ENCODE data around the gene DUSP16.
"Not testable (repeated sequence)": the region's sequence is repeated elsewhere in the genome, so short reads cannot be mapped to it uniquely, and the experiment has no call there.

Gene DUSP16

GRCh38 chr12:12588436-12588835 lies 25.8 kb upstream of the DUSP16 start:
- H3K4me3 ChIP-seq (ENCODE audit: insufficient read depth in 1 of 2, low read depth in 1 of 2, low read length in 2 of 2); H3K23ac ChIP-seq (ENCODE audit: low read length in 2 of 2); H2BK120ac ChIP-seq (ENCODE audit: low read depth, low read length); H3K4me2 ChIP-seq (ENCODE audit: low read length, poor library complexity, severe bottlenecking); H2BK15ac ChIP-seq (ENCODE audit: low read depth, poor library complexity, severe bottlenecking); H3K36me3 ChIP-seq (ENCODE audit: control insufficient read depth in 1 of 2, insufficient read depth in 2 of 2, low read depth in 1 of 2, low read length in 2 of 2); H3K27ac ChIP-seq (ENCODE audit: low read length, poor library complexity, severe bottlenecking); H2AFZ ChIP-seq (ENCODE audit: low read depth, low read length); H3K79me1 ChIP-seq (replicated peaks; ENCODE audit: low read length, poor library complexity, severe bottlenecking); H4K91ac ChIP-seq (ENCODE audit: low read length); H3K9ac ChIP-seq (ENCODE audit: low read length); H2BK12ac ChIP-seq (ENCODE audit: low read length in 2 of 2); H3K9me3 ChIP-seq (ENCODE audit: control insufficient read depth, low read length); H3K14ac ChIP-seq (ENCODE audit: low read length in 2 of 2); H3K4ac ChIP-seq (ENCODE audit: low read depth in 1 of 2, low read length in 2 of 2); H2BK5ac ChIP-seq (ENCODE audit: low read depth, low read length, poor library complexity, severe bottlenecking); H4K8ac ChIP-seq (ENCODE audit: low read length); H3K18ac ChIP-seq (ENCODE audit: low read depth in 1 of 2, low read length in 2 of 2); DNase-seq; H3K4me1 ChIP-seq (ENCODE audit: control insufficient read depth, insufficient read depth, low read depth, low read length); H2AK5ac ChIP-seq (ENCODE audit: low read length, severe bottlenecking): not testable (repeated sequence)
- H3K27me3 ChIP-seq (ENCODE audit: control insufficient read depth in 1 of 2, insufficient read depth in 1 of 2, low read length in 2 of 2) = peaks cover 6 to 10% of the 10 kb centered on the region in 2 experiments
- 100% methylated on average over 1 of the region's 3 CpGs for WGBS

DNA sequence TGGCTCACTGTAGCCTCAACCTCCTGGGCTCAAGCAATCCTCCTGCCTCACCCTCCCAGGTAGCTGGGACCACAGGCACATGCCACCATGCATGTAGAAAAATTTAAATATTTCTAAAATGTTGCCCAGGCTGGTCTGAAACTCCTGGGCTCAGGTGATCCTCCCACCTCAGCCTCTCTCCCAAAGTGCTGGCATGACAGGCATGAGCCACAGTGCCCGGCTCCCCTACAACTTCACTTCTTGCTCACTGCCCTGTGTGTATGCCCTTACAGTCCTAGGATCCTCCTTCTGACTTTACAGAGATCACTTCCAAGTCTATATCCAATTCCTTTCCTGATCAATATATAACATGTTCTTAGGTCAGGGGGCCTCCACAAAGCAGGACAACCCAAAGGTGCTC lies 25.2 kb upstream of the DUSP16 start:
- Histone ChIP-seq H2AFZ (ENCODE audit: low read depth, low read length) (no peak overlapping the region), H3K27ac (ENCODE audit: low read length, poor library complexity, severe bottlenecking) (no peak overlapping the region), H3K4me2 (ENCODE audit: low read length, poor library complexity, severe bottlenecking) (no peak overlapping the region), H2AK5ac (ENCODE audit: low read length, severe bottlenecking) (no peak overlapping the region), H2BK12ac (ENCODE audit: low read length in 2 of 2) (no peak overlapping the region), H3K27me3 (ENCODE audit: control insufficient read depth in 1 of 2, insufficient read depth in 1 of 2, low read length in 2 of 2) (peaks cover 6 to 10% of the 10 kb centered on the region in 2 experiments), H3K79me1 (replicated peaks; ENCODE audit: low read length, poor library complexity, severe bottlenecking) (no peaks in the 10 kb centered on the region), H3K9ac (ENCODE audit: low read length) (no peak overlapping the region), H4K8ac (ENCODE audit: low read length) (no peak overlapping the region), H3K4me3 (ENCODE audit: insufficient read depth in 1 of 2, low read depth in 1 of 2, low read length in 2 of 2) (no peak overlapping the region), H3K4me1 (ENCODE audit: control insufficient read depth, insufficient read depth, low read depth, low read length) (no peaks in the 10 kb centered on the region), H3K9me3 (ENCODE audit: control insufficient read depth, low read length) (no peaks in the 10 kb centered on the region), H4K91ac (ENCODE audit: low read length) (no peak overlapping the region), H3K14ac (ENCODE audit: low read length in 2 of 2) (no peak overlapping the region), H3K4ac (ENCODE audit: low read depth in 1 of 2, low read length in 2 of 2) (no peak overlapping the region), H2BK15ac (ENCODE audit: low read depth, poor library complexity, severe bottlenecking) (no peak overlapping the region), H2BK5ac (ENCODE audit: low read depth, low read length, poor library complexity, severe bottlenecking) (no peak overlapping the region), H3K36me3 (ENCODE audit: control insufficient read depth in 1 of 2, insufficient read depth in 2 of 2, low read depth in 1 of 2, low read length in 2 of 2) (no peaks in the 10 kb centered on the region), H2BK120ac (ENCODE audit: low read depth, low read length) (no peak overlapping the region), H3K23ac (ENCODE audit: low read length in 2 of 2) (no peak overlapping the region), H3K18ac (ENCODE audit: low read depth in 1 of 2, low read length in 2 of 2) (no peak overlapping the region)
- no peak for DNase-seq
- 100% methylated on average over 1 of the region's 1 CpG for WGBS

DNA sequence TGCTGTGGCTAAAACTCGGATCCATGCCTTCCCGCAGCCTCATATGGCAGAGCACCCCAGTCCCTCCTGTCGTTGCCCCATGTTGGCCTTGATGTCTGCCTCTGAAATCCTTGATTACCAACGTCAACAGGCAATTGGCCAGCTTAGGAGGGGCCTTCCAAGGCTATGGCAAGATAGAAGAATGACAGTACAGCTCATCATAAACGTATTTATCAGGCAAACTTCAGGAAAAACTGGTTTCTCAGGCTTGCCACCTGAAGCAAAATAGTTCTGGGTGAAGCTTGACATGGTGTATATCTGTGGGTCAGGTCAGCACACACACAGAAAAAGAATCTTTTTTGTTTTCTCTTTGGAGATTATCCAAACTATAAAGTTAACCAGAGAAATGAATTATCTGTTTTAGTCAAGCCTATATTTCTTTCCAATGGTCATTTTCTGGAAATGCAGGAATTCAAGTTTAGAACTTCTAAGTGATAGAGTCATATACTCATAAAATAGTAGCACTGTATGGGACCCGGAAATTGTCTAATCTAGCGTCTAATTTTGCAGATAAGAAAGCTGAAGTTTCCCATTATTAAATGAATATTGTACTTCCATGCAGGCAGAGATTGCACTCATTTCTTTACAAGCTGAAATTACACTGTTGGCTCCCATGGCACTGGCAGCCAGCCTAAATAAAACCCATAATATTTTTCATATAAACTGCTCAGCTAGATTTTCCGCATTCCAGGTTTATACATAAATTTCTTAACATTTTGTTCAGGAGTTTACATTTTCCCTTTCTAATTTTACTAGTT lies 24.4 kb upstream of the DUSP16 start:
- Histone ChIP-seq H3K27ac (ENCODE audit: low read length, poor library complexity, severe bottlenecking) (no peak overlapping the region), H3K9me3 (ENCODE audit: control insufficient read depth, low read length) (no peaks in the 10 kb centered on the region), H2BK120ac (ENCODE audit: low read depth, low read length) (no peak overlapping the region), H3K4me3 (ENCODE audit: insufficient read depth in 1 of 2, low read depth in 1 of 2, low read length in 2 of 2) (no peak overlapping the region), H3K36me3 (ENCODE audit: control insufficient read depth in 1 of 2, insufficient read depth in 2 of 2, low read depth in 1 of 2, low read length in 2 of 2) (no peaks in the 10 kb centered on the region), H2BK12ac (ENCODE audit: low read length in 2 of 2) (no peak overlapping the region), H3K79me1 (replicated peaks; ENCODE audit: low read length, poor library complexity, severe bottlenecking) (no peaks in the 10 kb centered on the region), H2BK5ac (ENCODE audit: low read depth, low read length, poor library complexity, severe bottlenecking) (no peak overlapping the region), H4K8ac (ENCODE audit: low read length) (no peak overlapping the region), H3K18ac (ENCODE audit: low read depth in 1 of 2, low read length in 2 of 2) (no peak overlapping the region), H3K27me3 (ENCODE audit: control insufficient read depth in 1 of 2, insufficient read depth in 1 of 2, low read length in 2 of 2) (peaks cover 6 to 10% of the 10 kb centered on the region in 2 experiments), H3K23ac (ENCODE audit: low read length in 2 of 2) (no peak overlapping the region), H3K14ac (ENCODE audit: low read length in 2 of 2) (no peak overlapping the region), H2AFZ (ENCODE audit: low read depth, low read length) (no peak overlapping the region), H3K4ac (ENCODE audit: low read depth in 1 of 2, low read length in 2 of 2) (no peak overlapping the region), H3K9ac (ENCODE audit: low read length) (no peak overlapping the region), H2BK15ac (ENCODE audit: low read depth, poor library complexity, severe bottlenecking) (no peak overlapping the region), H2AK5ac (ENCODE audit: low read length, severe bottlenecking) (no peak overlapping the region), H4K91ac (ENCODE audit: low read length) (no peak overlapping the region), H3K4me2 (ENCODE audit: low read length, poor library complexity, severe bottlenecking) (no peak overlapping the region), H3K4me1 (ENCODE audit: control insufficient read depth, insufficient read depth, low read depth, low read length) (no peaks in the 10 kb centered on the region)
- no peak for DNase-seq
- WGBS = 93% methylated on average over 8 of the region's 8 CpGs

DNA sequence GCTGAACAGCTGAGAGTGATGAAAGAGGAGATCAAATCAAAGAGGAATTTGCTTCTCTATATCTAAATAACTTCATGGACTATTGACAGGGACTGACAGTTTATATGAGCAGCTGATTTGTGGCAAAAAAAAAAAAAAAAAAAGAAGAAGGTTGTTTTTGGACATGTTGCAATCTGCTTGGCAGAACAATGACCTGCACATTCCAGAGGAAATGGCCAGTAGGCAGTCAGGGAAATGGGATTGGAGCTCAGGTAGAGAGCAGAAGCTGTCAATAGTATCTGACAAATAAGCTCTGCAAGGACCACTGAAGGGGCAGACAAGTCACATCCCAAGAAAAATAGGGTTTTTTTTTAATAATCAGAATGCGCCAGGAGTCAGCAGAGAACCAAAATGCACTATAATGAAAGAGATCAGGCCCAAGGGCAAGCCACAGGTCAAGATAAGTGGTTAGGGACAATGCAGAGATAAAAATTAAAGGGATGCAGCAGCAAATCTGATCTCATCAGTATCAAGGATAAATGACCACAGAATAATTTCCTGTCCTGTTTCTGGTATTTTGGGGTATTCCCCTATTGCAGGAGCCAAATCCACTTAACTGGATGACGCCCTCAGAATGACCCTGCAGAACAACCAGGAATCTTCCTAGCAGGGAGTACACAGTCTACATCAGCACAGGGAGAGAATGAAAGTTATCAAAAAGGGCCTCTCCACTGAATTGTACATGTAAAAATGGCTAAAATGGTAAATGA lies 22.6 kb upstream of the DUSP16 start:
- Histone ChIP-seq H2BK5ac (ENCODE audit: low read depth, low read length, poor library complexity, severe bottlenecking) (no peak overlapping the region), H2BK15ac (ENCODE audit: low read depth, poor library complexity, severe bottlenecking) (no peak overlapping the region)

More for the DNA sequence above, 22.6 kb upstream of the DUSP16 start:
- H3K9me3 ChIP-seq (ENCODE audit: control insufficient read depth, low read length) = no peaks in the 10 kb centered on the region
- H3K23ac ChIP-seq (ENCODE audit: low read length in 2 of 2) = no peak overlapping the region
- no peaks in the 10 kb centered on the region for H3K36me3 ChIP-seq (ENCODE audit: control insufficient read depth in 1 of 2, insufficient read depth in 2 of 2, low read depth in 1 of 2, low read length in 2 of 2)
- DNase-seq = no peak
- no peak overlapping the region for H2BK12ac ChIP-seq (ENCODE audit: low read length in 2 of 2)
- no peak overlapping the region for H3K9ac ChIP-seq (ENCODE audit: low read length)
- no peak overlapping the region for H3K4me3 ChIP-seq (ENCODE audit: insufficient read depth in 1 of 2, low read depth in 1 of 2, low read length in 2 of 2)
- H2AK5ac ChIP-seq (ENCODE audit: low read length, severe bottlenecking) = no peak overlapping the region
- H3K79me1 ChIP-seq (replicated peaks; ENCODE audit: low read length, poor library complexity, severe bottlenecking) = no peaks in the 10 kb centered on the region
- H3K4me1 ChIP-seq (ENCODE audit: control insufficient read depth, insufficient read depth, low read depth, low read length) = no peaks in the 10 kb centered on the region
- WGBS = 100% methylated on average over 1 of the region's 2 CpGs
- H3K27me3 ChIP-seq (ENCODE audit: control insufficient read depth in 1 of 2, insufficient read depth in 1 of 2, low read length in 2 of 2) = peaks cover 6 to 10% of the 10 kb centered on the region in 2 experiments
- no peak overlapping the region for H2AFZ ChIP-seq (ENCODE audit: low read depth, low read length)
- H3K4ac ChIP-seq (ENCODE audit: low read depth in 1 of 2, low read length in 2 of 2) = no peak overlapping the region
- no peak overlapping the region for H3K14ac ChIP-seq (ENCODE audit: low read length in 2 of 2)
- H4K91ac ChIP-seq (ENCODE audit: low read length) = no peak overlapping the region
- no peak overlapping the region for H4K8ac ChIP-seq (ENCODE audit: low read length)
- no peak overlapping the region for H2BK120ac ChIP-seq (ENCODE audit: low read depth, low read length)
- no peak overlapping the region for H3K27ac ChIP-seq (ENCODE audit: low read length, poor library complexity, severe bottlenecking)
- H3K18ac ChIP-seq (ENCODE audit: low read depth in 1 of 2, low read length in 2 of 2) = no peak overlapping the region
- H3K4me2 ChIP-seq (ENCODE audit: low read length, poor library complexity, severe bottlenecking) = no peak overlapping the region

All from mesenchymal stem cell (in vitro differentiated cells and primary cell).